Measurements from ENCODE around the gene SLC12A3.
A peak's percentile ranks its signal among the peaks of the same experiment; 100 is the strongest.

SLC12A3 gene

GRCh38 chr16:56946767-56947603 lies 82.0 kb downstream of the SLC12A3 start:
- no peak for DNase-seq

GRCh38 chr16:56947604-56947995 lies 82.6 kb downstream of the SLC12A3 start:
- DNase-seq: no peak

DNA sequence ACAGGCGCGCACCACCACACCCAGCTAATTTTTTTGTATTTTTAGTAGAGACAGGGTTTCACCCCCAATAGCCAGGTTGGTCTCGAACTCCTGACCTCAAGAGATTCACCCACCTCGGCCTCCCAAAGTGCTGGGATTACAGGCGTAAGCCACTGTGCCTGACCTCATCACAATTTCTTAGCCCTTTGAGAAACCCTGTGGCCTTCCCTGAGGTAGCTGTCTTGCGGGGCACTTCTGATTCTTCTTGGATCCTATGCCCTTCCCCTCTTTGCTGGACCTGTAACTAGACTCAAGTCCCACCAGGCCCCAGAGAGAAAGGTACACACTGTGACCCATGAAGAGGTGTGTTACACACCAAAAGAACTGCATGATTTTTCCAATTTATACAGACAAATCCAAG lies 83.2 kb downstream of the SLC12A3 start:
- DNase-seq: no peak

GRCh38 chr16:56950051-56950450 lies 85.0 kb downstream of the SLC12A3 start:
- no peak for DNase-seq

DNA sequence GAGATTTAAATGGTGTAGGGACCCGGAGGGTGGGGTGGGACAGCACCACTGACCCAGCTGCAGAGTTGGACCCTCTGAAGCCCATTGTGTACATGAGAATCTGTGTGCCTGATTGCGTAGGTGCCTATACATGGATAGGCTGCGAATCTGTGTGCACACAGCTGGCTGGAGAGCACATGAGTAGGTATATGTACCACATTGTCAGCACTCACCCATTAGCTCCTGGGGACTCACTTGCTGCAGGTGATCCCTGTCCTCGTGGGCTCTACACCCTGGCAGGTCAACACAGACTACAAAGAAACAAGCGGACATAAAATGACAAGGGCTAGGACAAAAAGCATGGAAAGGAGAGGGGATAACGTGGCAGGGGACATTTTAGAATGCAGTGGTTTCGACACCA lies 85.4 kb downstream of the SLC12A3 start:
- DNase-seq: no peak

- peak; percentile 25 for DNase-seq
These were observed 86.1 kb downstream of the SLC12A3 start for GRCh38 chr16:56950881-56951771.

- DNase-seq: no peak
These were observed 88.0 kb downstream of the SLC12A3 start for GRCh38 chr16:56953006-56953405.

- no peak for DNase-seq
These were observed 91.1 kb downstream of the SLC12A3 start for GRCh38 chr16:56956076-56956475.

DNA sequence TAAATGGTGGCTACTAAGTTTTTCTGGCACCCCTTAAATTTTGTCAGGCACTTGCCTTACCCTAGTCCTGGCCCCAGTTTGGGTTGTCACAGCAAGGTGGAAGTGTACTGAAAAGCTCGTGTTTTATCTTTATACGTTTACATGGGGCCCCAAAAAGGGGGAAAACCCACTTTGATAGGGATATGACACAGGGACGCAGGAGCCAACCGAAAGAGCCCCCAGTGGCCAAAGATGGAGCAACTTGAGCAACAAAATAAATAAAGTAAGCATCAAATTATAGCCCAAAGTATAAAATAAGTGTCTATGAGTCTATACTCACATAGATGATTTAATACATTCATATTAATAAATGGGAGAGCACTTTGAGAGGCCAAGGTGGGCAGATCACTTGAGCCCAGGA lies 91.7 kb downstream of the SLC12A3 start:
- DNase-seq: no peak

DNA sequence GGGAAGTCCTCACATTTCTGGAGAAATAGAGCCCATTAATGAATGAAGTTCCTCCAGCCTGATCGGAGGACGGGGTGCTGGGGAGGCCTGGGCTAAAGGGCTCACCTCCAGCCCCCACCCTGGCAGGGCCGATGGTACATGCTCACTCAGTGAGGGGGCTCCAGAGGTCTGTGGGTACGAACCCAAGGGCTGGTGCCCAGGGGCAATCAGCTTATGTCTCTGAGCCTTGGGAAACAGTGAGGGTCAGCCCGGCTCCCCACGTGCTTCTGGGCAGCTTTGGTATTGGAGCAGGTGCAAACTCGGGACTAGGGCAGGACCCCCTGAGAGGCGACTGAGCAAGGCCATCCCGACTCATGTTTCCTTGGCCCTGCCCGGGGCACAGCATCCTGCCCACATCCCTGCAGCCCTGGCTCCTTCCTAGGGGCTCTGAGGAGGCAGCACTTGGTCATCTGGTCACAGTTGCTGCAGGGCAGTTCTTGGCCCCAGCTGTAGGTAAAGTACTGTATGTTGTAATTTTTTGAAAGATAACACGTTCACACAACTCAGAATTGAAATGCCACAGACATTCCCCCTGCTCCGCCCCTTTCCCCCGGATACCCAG lies 95.8 kb downstream of the SLC12A3 start:
- no peak for DNase-seq

- DNase-seq: no peak
These were observed 96.4 kb downstream of the SLC12A3 start for GRCh38 chr16:56961386-56961785.

- DNase-seq: no peak
These were observed 96.9 kb downstream of the SLC12A3 start, which contains the start of gene CETP for GRCh38 chr16:56961851-56962281. CETP (plus strand) TSS chr16:56961950; CDS start chr16:56961980, 30 bp downstream.

- no peak for DNase-seq
These were observed 99.5 kb downstream of the SLC12A3 start for GRCh38 chr16:56964243-56965148.
